Measurements from ENCODE around the gene CBS.
A peak's percentile ranks its signal among the peaks of the same experiment; 100 is the strongest.
"Not testable (repeated sequence)": the region's sequence is repeated elsewhere in the genome, so short reads cannot be mapped to it uniquely, and the experiment has no call there.

The CBS gene

DNA sequence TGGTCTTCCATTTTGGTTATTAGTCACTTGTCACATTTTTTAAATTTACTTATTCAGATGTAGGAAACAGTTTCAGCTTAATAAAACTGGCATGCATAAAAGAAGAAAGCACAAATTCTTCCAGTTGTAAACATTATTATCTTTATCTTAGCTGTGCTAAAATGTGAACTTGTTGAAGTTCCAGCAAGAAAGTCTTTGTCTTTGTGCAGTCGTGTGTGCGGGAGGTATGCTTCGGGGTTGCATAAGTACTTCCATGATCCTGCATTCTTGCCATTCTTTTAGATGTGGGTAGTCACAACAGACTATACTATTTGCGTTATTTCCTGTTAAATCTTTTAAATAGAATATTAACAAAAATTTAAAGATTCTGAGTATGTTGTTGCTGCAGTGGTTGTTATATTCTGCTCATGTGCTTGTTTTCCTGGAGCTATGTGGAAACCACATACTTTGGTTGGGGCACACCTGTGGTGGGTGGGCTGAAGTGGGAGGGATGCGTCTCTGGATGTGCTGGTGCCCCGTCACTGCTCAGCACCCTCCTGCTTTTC, 49.9 kb downstream of the CBS start:
- peak; percentile 50 for DNase-seq (ENCODE audit: low spot score)

GRCh38 chr21:43024439-43025136, 51.0 kb downstream of the CBS start:
- no peak for DNase-seq (ENCODE audit: low spot score)

DNA sequence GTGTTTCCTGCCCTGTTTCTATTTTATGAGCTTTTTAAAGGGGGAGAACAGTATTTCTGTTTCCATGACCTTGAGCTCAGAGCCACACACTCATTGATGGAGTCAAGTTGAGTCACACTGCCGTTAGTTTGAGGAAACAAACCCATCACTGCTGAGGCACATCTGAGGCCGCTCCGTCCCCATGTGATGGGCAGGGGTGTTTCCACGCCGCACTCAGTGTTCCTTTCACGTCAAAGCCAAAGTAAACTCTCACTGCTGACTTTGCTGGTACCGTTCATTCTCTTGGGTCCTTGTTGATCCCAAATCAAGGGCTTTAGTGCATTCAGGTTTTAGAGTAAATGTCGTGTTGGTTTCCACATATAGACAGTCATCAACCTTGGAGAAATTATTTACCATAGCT, 52.5 kb downstream of the CBS start:
- no peak for DNase-seq (ENCODE audit: low spot score)

GRCh38 chr21:43021756-43022600, 53.7 kb downstream of the CBS start:
- DNase-seq (ENCODE audit: low spot score) = no peak

GRCh38 chr21:43021191-43021590, 54.4 kb downstream of the CBS start:
- DNase-seq (ENCODE audit: low spot score) = peak; percentile 43

DNA sequence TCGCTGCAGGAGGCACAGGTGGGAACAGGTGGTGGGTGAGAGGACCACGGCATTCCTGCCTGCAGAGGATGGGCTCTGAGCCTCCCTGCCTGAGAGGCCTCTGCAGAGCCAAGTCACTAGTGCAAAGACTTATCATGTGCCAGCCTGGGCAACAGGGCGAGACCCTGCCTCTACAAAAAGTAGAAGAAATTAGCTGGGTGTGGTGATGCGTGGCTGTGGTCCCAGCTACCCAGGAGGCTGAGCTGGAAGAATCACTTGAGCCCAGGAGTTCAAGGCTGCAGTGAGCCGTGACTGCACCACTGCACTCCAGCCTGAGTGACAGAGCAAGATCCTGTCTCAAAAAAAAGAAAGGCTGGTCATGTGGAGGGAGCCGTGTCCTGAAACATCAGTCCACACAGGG, 54.9 kb downstream of the CBS start:
- no peak for DNase-seq (ENCODE audit: low spot score)

GRCh38 chr21:43020177-43020576, 55.5 kb downstream of the CBS start:
- DNase-seq (ENCODE audit: low spot score) = no peak

- DNase-seq (ENCODE audit: low spot score) = no peak
These were observed 57.1 kb downstream of the CBS start for GRCh38 chr21:43018519-43018918.

DNA sequence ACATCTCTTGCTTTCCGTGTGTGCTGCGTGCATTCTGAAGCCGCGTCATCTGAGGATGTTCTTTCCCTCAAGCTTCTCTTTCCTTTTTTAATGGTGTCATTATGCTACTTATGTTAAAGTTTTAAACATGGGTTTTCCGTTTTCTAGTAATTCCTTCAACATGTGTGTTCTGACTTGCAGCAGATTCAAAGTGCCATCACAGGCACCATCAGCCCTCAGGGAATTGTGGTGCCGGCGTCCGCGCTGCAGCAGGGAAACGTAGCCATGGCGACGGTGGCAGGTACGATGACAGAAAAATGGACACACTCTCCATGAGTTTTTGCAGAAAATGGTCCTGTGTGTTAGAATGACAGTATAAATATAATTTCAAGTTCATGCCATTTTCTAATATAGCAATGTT, 58.9 kb downstream of the CBS start:
- no peak for DNase-seq (ENCODE audit: low spot score)

DNA sequence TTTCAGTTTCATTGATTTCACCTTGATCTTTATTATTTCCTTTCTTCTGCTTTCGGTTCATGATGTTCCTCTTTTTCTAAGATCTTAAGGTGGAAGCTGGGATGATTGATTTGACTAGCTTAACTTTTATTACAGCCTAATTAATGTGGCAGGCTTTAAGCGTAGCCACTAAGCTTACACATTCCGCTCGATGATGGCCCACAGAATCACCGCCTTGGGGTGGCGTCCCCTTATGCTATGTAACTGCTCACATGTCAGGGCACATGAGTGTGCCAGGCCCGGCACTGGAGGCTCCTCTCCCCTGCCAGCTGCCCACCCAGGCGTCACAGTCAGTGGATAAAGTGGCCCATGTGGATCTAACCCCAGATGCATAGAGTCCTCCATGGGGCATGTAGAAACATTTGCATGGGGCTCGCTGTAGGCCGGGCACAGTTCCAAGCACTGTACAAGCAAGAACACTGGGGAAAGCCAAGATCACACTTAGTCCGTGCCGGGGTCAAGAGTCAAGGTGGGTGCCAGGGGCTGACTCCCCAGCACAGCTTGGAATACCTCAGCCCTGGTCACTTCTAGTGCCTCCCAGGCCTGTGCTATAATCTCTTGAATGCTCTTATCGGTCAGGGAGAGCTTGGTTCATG, 59.6 kb downstream of the CBS start:
- no peak for DNase-seq (ENCODE audit: low spot score)

GRCh38 chr21:43012596-43012995, 63.0 kb downstream of the CBS start:
- no peak for DNase-seq (ENCODE audit: low spot score)

DNA sequence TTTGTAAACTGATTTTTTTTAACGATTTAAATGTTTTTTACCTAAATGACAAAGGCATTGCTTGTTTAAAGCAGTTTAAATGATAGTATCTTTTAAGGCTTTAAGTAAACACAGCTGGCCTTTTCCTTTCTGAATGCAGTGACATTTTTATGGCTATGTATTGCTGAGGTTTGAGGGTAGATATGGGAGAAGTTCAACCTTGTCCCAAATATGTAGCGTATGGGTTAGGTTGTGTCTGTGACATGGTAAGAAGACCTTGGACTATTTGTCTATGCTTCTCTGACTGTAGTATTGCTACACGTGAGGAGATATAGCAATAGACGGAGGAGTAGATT, 68.8 kb downstream of the CBS start:
- DNase-seq (ENCODE audit: low spot score) = no peak

- DNase-seq (ENCODE audit: low spot score) = not testable (repeated sequence)
These were observed 69.4 kb downstream of the CBS start for GRCh38 chr21:43006051-43006873.

- DNase-seq (ENCODE audit: low spot score) = no peak
These were observed 70.0 kb downstream of the CBS start for GRCh38 chr21:43005635-43006034.

GRCh38 chr21:43004926-43005325, 70.7 kb downstream of the CBS start:
- no peak for DNase-seq (ENCODE audit: low spot score)

Data from AG20443 (cell line).